ENCODE results near the gene SH3GLB1. TPM values are rescaled to one million over a fixed set of nuclear protein-coding genes. Genes with fewer than 3 reads are reported as not detected.
A peak's percentile ranks its signal among the peaks of the same experiment; 100 is the strongest.

Gene SH3GLB1
- total RNA-seq, 2 donors from 2014 or later: 74.3 to 77.9 TPM

- H3K27ac Mint-ChIP-seq: no peak overlapping the region
- H3K9me3 Mint-ChIP-seq: peaks cover 0 to 2% of the 10 kb centered on the region in 2 donors
- ATAC-seq (replicated peaks in 1 of 2) (no peak), DNase-seq (no peak)
- no peaks in the 10 kb centered on the region for H3K4me1 Mint-ChIP-seq (ENCODE audit: low read depth)
- H3K36me3 Mint-ChIP-seq (ENCODE audit: insufficient read depth in 2 of 2): peaks cover 0 to 3% of the 10 kb centered on the region in 2 donors
- peaks cover 9% of the 10 kb centered on the region for H3K27me3 Mint-ChIP-seq (ENCODE audit: low read depth)
- no peak overlapping the region for H3K4me3 Mint-ChIP-seq
These were observed 61.3 kb downstream of the SH3GLB1 start for GRCh38 chr1:86765674-86766073.

GRCh38 chr1:86768554-86768953, 64.2 kb downstream of the SH3GLB1 start:
- no peaks in the 10 kb centered on the region for H3K27me3 Mint-ChIP-seq (ENCODE audit: low read depth)

GRCh38 chr1:86769065-86769464, 64.7 kb downstream of the SH3GLB1 start:
- DNase-seq (no peak), ATAC-seq (replicated peaks in 1 of 2) (no peak)
- peaks cover 11% of the 10 kb centered on the region for H3K4me1 Mint-ChIP-seq (ENCODE audit: low read depth)

More at GRCh38 chr1:86768554-86768953, 64.2 kb downstream of the SH3GLB1 start:
- peaks cover 6% of the 10 kb centered on the region for H3K4me1 Mint-ChIP-seq (ENCODE audit: low read depth)
- H3K4me3 Mint-ChIP-seq: no peak overlapping the region
- no peak overlapping the region for H3K27ac Mint-ChIP-seq
- peaks cover 0 to 2% of the 10 kb centered on the region in 2 donors for H3K9me3 Mint-ChIP-seq
- no peak for ATAC-seq (replicated peaks in 1 of 2)
- no peak for DNase-seq
- H3K36me3 Mint-ChIP-seq (ENCODE audit: insufficient read depth in 2 of 2): peaks cover 0 to 3% of the 10 kb centered on the region in 2 donors

GRCh38 chr1:86773341-86774288, 69.2 kb downstream of the SH3GLB1 start:
- DNase-seq (no peak), ATAC-seq (replicated peaks in 1 of 2) (peak; percentile 7 to 20)
- peak overlapping the region; percentile 54 for H3K27ac Mint-ChIP-seq
- H3K9me3 Mint-ChIP-seq: peaks cover 0 to 2% of the 10 kb centered on the region in 2 donors
- H3K36me3 Mint-ChIP-seq (ENCODE audit: insufficient read depth in 2 of 2): no peaks in the 10 kb centered on the region
- no peaks in the 10 kb centered on the region for H3K27me3 Mint-ChIP-seq (ENCODE audit: low read depth)
- peaks cover 25% of the 10 kb centered on the region for H3K4me1 Mint-ChIP-seq (ENCODE audit: low read depth)
- H3K4me3 Mint-ChIP-seq: peak overlapping the region; percentile 68 to 74

More at GRCh38 chr1:86769065-86769464, 64.7 kb downstream of the SH3GLB1 start:
- Mint-ChIP-seq H3K4me3 (no peak overlapping the region), H3K36me3 (ENCODE audit: insufficient read depth in 2 of 2) (peaks cover 0 to 3% of the 10 kb centered on the region in 2 donors), H3K9me3 (peaks cover 0 to 2% of the 10 kb centered on the region in 2 donors), H3K27ac (no peak overlapping the region), H3K27me3 (ENCODE audit: low read depth) (no peaks in the 10 kb centered on the region)

GRCh38 chr1:86774305-86775295, 70.2 kb downstream of the SH3GLB1 start:
- peak overlapping the region; percentile 54 for H3K27ac Mint-ChIP-seq
- no peaks in the 10 kb centered on the region for H3K27me3 Mint-ChIP-seq (ENCODE audit: low read depth)
- no peaks in the 10 kb centered on the region for H3K9me3 Mint-ChIP-seq
- ATAC-seq (replicated peaks in 1 of 2): peak; percentile 97 to 99
- peaks cover 27% of the 10 kb centered on the region for H3K4me1 Mint-ChIP-seq (ENCODE audit: low read depth)
- peak overlapping the region; percentile 68 to 74 for H3K4me3 Mint-ChIP-seq
- no peaks in the 10 kb centered on the region for H3K36me3 Mint-ChIP-seq (ENCODE audit: insufficient read depth in 2 of 2)
- DNase-seq: peak; percentile 66 to 68

- no peak overlapping the region for H3K4me3 Mint-ChIP-seq
- ATAC-seq (replicated peaks in 1 of 2) (no peak), DNase-seq (no peak)
- no peaks in the 10 kb centered on the region for H3K9me3 Mint-ChIP-seq
- H3K27ac Mint-ChIP-seq: no peak overlapping the region
- no peaks in the 10 kb centered on the region for H3K36me3 Mint-ChIP-seq (ENCODE audit: insufficient read depth in 2 of 2)
- H3K27me3 Mint-ChIP-seq (ENCODE audit: low read depth): no peaks in the 10 kb centered on the region
- peaks cover 27% of the 10 kb centered on the region for H3K4me1 Mint-ChIP-seq (ENCODE audit: low read depth)
These were observed 71.0 kb downstream of the SH3GLB1 start for GRCh38 chr1:86775395-86775794.

- no peak for ATAC-seq (replicated peaks in 1 of 2)
- Mint-ChIP-seq H3K27ac (no peak overlapping the region), H3K4me3 (no peak overlapping the region), H3K4me1 (ENCODE audit: low read depth) (peaks cover 27% of the 10 kb centered on the region), H3K9me3 (no peaks in the 10 kb centered on the region), H3K36me3 (ENCODE audit: insufficient read depth in 2 of 2) (no peaks in the 10 kb centered on the region), H3K27me3 (ENCODE audit: low read depth) (no peaks in the 10 kb centered on the region)
- no peak for DNase-seq
These were observed 71.7 kb downstream of the SH3GLB1 start for GRCh38 chr1:86776108-86776507.

GRCh38 chr1:86778569-86779239, 74.3 kb downstream of the SH3GLB1 start:
- Mint-ChIP-seq H3K4me3 (no peak overlapping the region), H3K4me1 (ENCODE audit: low read depth) (peaks cover 19% of the 10 kb centered on the region), H3K27me3 (ENCODE audit: low read depth) (no peaks in the 10 kb centered on the region), H3K9me3 (no peaks in the 10 kb centered on the region), H3K27ac (no peak overlapping the region), H3K36me3 (ENCODE audit: insufficient read depth in 2 of 2) (peaks cover 0 to 2% of the 10 kb centered on the region in 2 donors)
- no peak for DNase-seq
- ATAC-seq (replicated peaks in 1 of 2): no peak

GRCh38 chr1:86779308-86780191, 75.2 kb downstream of the SH3GLB1 start:
- Mint-ChIP-seq H3K27me3 (ENCODE audit: low read depth) (no peaks in the 10 kb centered on the region), H3K27ac (no peak overlapping the region)
- DNase-seq: no peak

GRCh38 chr1:86782482-86782881, 78.1 kb downstream of the SH3GLB1 start:
- ATAC-seq (replicated peaks in 1 of 2) (no peak), DNase-seq (no peak)
- Mint-ChIP-seq H3K4me3 (no peak overlapping the region), H3K9me3 (no peaks in the 10 kb centered on the region), H3K27ac (no peak overlapping the region), H3K4me1 (ENCODE audit: low read depth) (peaks cover 9% of the 10 kb centered on the region), H3K36me3 (ENCODE audit: insufficient read depth in 2 of 2) (peaks cover 0 to 2% of the 10 kb centered on the region in 2 donors), H3K27me3 (ENCODE audit: low read depth) (no peaks in the 10 kb centered on the region)

More at GRCh38 chr1:86779308-86780191, 75.2 kb downstream of the SH3GLB1 start:
- ATAC-seq (replicated peaks in 1 of 2): no peak
- Mint-ChIP-seq H3K4me3 (no peak overlapping the region), H3K4me1 (ENCODE audit: low read depth) (peaks cover 11% of the 10 kb centered on the region), H3K9me3 (no peaks in the 10 kb centered on the region), H3K36me3 (ENCODE audit: insufficient read depth in 2 of 2) (peaks cover 0 to 2% of the 10 kb centered on the region in 2 donors)

- DNase-seq (no peak), ATAC-seq (replicated peaks in 1 of 2) (no peak)
- no peaks in the 10 kb centered on the region for H3K9me3 Mint-ChIP-seq
- H3K27me3 Mint-ChIP-seq (ENCODE audit: low read depth): no peaks in the 10 kb centered on the region
- no peak overlapping the region for H3K27ac Mint-ChIP-seq
- H3K4me1 Mint-ChIP-seq (ENCODE audit: low read depth): no peaks in the 10 kb centered on the region
- H3K4me3 Mint-ChIP-seq: no peak overlapping the region
- no peaks in the 10 kb centered on the region for H3K36me3 Mint-ChIP-seq (ENCODE audit: insufficient read depth in 2 of 2)
These were observed 83.2 kb downstream of the SH3GLB1 start for GRCh38 chr1:86787621-86788020.
